Caco-2 (cell line): ENCODE measurements around the gene CACNA2D2. TPM values are rescaled to one million over a fixed set of nuclear protein-coding genes. Genes with fewer than 3 reads are reported as not detected.

Experiments used
- BruUV-seq: library from RNA; stranded (reverse); fragments of 400-500 nt; replicated peaks from 2 replicates; lab custom pipeline; 2021; lab: Mats Ljungman, UMichigan
- CTCF ChIA-PET: fragments of 300-600 bp; sonication (Branson Sonifier 250); formaldehyde crosslinking; loops from one replicate; lab custom pipeline; 2022; ENCODE audit warnings: antibody characterized with exemption; lab: Charles Lee
- POLR2A ChIA-PET: fragments of 300-600 bp; sonication (Branson Sonifier 250); formaldehyde crosslinking; loops from one replicate; lab custom pipeline; 2022; ENCODE audit warnings: antibody characterized with exemption; lab: Charles Lee
- DNase-seq, 2 experiments: peaks; one replicate each; pipeline versions ENCODE4 v3.0.0 to v3.0.0-alpha.2; 2020 to 2022
- H3K27me3 ChIP-seq: replicated peaks from 2 replicates; pipeline ENCODE4 v1.6.0; 2011; ENCODE audit warnings: low read length; ENCODE audit not compliant: control insufficient read depth, insufficient read depth
- H3K36me3 ChIP-seq: 2 replicates; pipeline ENCODE4 v1.5.1; 2011; ENCODE audit warnings: low read length; ENCODE audit not compliant: control insufficient read depth, insufficient read depth
- H3K4me1 ChIP-seq: fragments of 250-450 bp; sonication (Bioruptor Pico); 2 replicates; pipeline ENCODE4 v1.5.1; 2020; ENCODE audit warnings: mild to moderate bottlenecking
- H3K4me3 ChIP-seq: 2 replicates; pipeline ENCODE4 v1.5.1; 2011; ENCODE audit warnings: low read depth, mild to moderate bottlenecking, control low read depth, low read length
- H3K9me3 ChIP-seq: fragments of 250-450 bp; sonication (Bioruptor Pico); 2 replicates; pipeline ENCODE4 v1.5.1; 2020; ENCODE audit warnings: mild to moderate bottlenecking, moderate library complexity
- H3K27ac Mint-ChIP-seq: one replicate; pipeline ENCODE4 v1.8.0; 2022; ENCODE audit warnings: mixed read lengths; ENCODE audit not compliant: unreplicated experiment
- H3K27me3 Mint-ChIP-seq: one replicate; pipeline ENCODE4 v1.8.0; 2022; ENCODE audit warnings: mixed read lengths; ENCODE audit not compliant: insufficient read depth, unreplicated experiment
- H3K36me3 Mint-ChIP-seq: one replicate; pipeline ENCODE4 v1.8.0; 2022; ENCODE audit warnings: mild to moderate bottlenecking, mixed read lengths; ENCODE audit not compliant: insufficient read depth, unreplicated experiment
- H3K4me1 Mint-ChIP-seq: one replicate; pipeline ENCODE4 v1.8.0; 2022; ENCODE audit warnings: low read depth, mixed read lengths; ENCODE audit not compliant: unreplicated experiment
- H3K4me3 Mint-ChIP-seq: one replicate; pipeline ENCODE4 v1.8.0; 2022; ENCODE audit warnings: mild to moderate bottlenecking, moderate library complexity, mixed read lengths; ENCODE audit not compliant: unreplicated experiment
- H3K9me3 Mint-ChIP-seq: one replicate; pipeline ENCODE4 v1.8.0; 2022; ENCODE audit warnings: mixed read lengths; ENCODE audit not compliant: unreplicated experiment
- CTCF ChIP-seq, 2 experiments: fragments of 200-600 bp in 1 of 2; IDR thresholded peaks; 1 replicate in 1 of 2; 2 replicates in 1 of 2; pipeline versions ENCODE4 v1.5.1 to v1.8.0; 2011 to 2022; ENCODE audit warnings: antibody characterized with exemption in 1 of 2, control low read depth in 1 of 2, inconsistent platforms in 1 of 2, low read depth in 1 of 2, low read length in 1 of 2, mild to moderate bottlenecking in 1 of 2, moderate library complexity in 1 of 2; ENCODE audit not compliant: insufficient read depth in 1 of 2, severe bottlenecking in 1 of 2, unreplicated experiment in 1 of 2
- intact Hi-C: fragments of 100-400 bp; cut with micrococcal nuclease; formaldehyde crosslinking; loops from one replicate; pipeline ENCODE4 v1.10.0; 2022; ENCODE audit not compliant: unreplicated experiment
- total RNA-seq: library from RNA; stranded (reverse); gene quantifications from 2 replicates; pipeline ENCODE4 v1.2.3, GENCODE V29; 2022

CACNA2D2 gene
- total RNA-seq, 1 experiment from 2014 or later, result 0.25 TPM

GRCh38 chr3:50316657-50317242 lies 186.7 kb downstream of the CACNA2D2 start:
- ChIA-PET CTCF (no interaction called here), POLR2A (interaction anchor here (1.0 kb wide), 1 partner anchor 21 kb away, joined by 4 read pairs; no protein-coding TSS in a partner anchor)
- H3K27ac Mint-ChIP-seq, result peak overlapping the region; percentile 82
- peak; percentile 66 to 80 for DNase-seq
- peaks cover 47% of the 10 kb centered on the region for H3K36me3 Mint-ChIP-seq
- H3K27me3 Mint-ChIP-seq, result no peaks in the 10 kb centered on the region
- no peak overlapping the region for H3K4me3 ChIP-seq
- H3K4me3 Mint-ChIP-seq, result peak overlapping the region; percentile 48
- peaks cover 4% of the 10 kb centered on the region for H3K36me3 ChIP-seq
- H3K4me1 ChIP-seq, result peaks cover 17% of the 10 kb centered on the region
- no peak for TF ChIP-seq CTCF (IDR thresholded peaks at IDR 0.05; ENCODE audit: insufficient read depth in 1 of 2, low read depth in 1 of 2, low read length in 1 of 2, severe bottlenecking in 1 of 2, unreplicated experiment in 1 of 2)
- intact Hi-C loops, result no loop called here
- no peaks in the 10 kb centered on the region for H3K9me3 Mint-ChIP-seq
- no peaks in the 10 kb centered on the region for H3K9me3 ChIP-seq
- peaks cover 17% of the 10 kb centered on the region for H3K4me1 Mint-ChIP-seq
- no peaks in the 10 kb centered on the region for H3K27me3 ChIP-seq
- BruUV-seq, result no TSS peak

GRCh38 chr3:50314816-50315215 lies 188.6 kb downstream of the CACNA2D2 start:
- H3K27ac Mint-ChIP-seq, result peak overlapping the region; percentile 49

GRCh38 chr3:50314342-50314741 lies 189.1 kb downstream of the CACNA2D2 start:
- DNase-seq, result no peak
- Mint-ChIP-seq H3K9me3 (no peaks in the 10 kb centered on the region), H3K4me3 (no peak overlapping the region), H3K36me3 (peaks cover 45% of the 10 kb centered on the region), H3K27me3 (no peaks in the 10 kb centered on the region), H3K27ac (peak overlapping the region; percentile 23), H3K4me1 (peaks cover 17% of the 10 kb centered on the region)
- Histone ChIP-seq H3K27me3 (no peaks in the 10 kb centered on the region), H3K4me1 (peaks cover 17% of the 10 kb centered on the region), H3K4me3 (no peak overlapping the region), H3K36me3 (peaks cover under 1% of the 10 kb centered on the region; the same call in 1 of the 2 replicates), H3K9me3 (no peaks in the 10 kb centered on the region)
- CTCF ChIA-PET, result no interaction called here
- BruUV-seq, result no TSS peak
- no peak for TF ChIP-seq CTCF (IDR thresholded peaks at IDR 0.05; ENCODE audit: insufficient read depth in 1 of 2, low read depth in 1 of 2, low read length in 1 of 2, severe bottlenecking in 1 of 2, unreplicated experiment in 1 of 2)
- POLR2A ChIA-PET, result interaction anchor here (1.1 kb wide), 1 partner anchor 23 kb away, joined by 3 read pairs; no protein-coding TSS in a partner anchor
- intact Hi-C loops, result no loop called here

More at GRCh38 chr3:50314816-50315215, 188.6 kb downstream of the CACNA2D2 start:
- intact Hi-C loops, result no loop called here
- ChIA-PET POLR2A (interaction anchor here (1.1 kb wide), 1 partner anchor 23 kb away, joined by 3 read pairs; no protein-coding TSS in a partner anchor), CTCF (interaction anchor here (0.7 kb wide), 2 partner anchors 12 to 50 kb away, joined by 4 to 6 read pairs; partner anchors contain the start of gene HYAL1)
- DNase-seq, result no peak
- TF ChIP-seq CTCF (IDR thresholded peaks at IDR 0.05; ENCODE audit: insufficient read depth in 1 of 2, low read depth in 1 of 2, low read length in 1 of 2, severe bottlenecking in 1 of 2, unreplicated experiment in 1 of 2), result no peak
- H3K4me3 Mint-ChIP-seq, result no peak overlapping the region
- H3K9me3 Mint-ChIP-seq, result no peaks in the 10 kb centered on the region
- H3K27me3 ChIP-seq, result no peaks in the 10 kb centered on the region
- no peaks in the 10 kb centered on the region for H3K9me3 ChIP-seq
- no TSS peak for BruUV-seq
- peaks cover 17% of the 10 kb centered on the region for H3K4me1 Mint-ChIP-seq
- peaks cover 4% of the 10 kb centered on the region for H3K36me3 ChIP-seq
- H3K27me3 Mint-ChIP-seq, result no peaks in the 10 kb centered on the region
- no peak overlapping the region for H3K4me3 ChIP-seq
- peaks cover 15% of the 10 kb centered on the region for H3K4me1 ChIP-seq
- H3K36me3 Mint-ChIP-seq, result peaks cover 45% of the 10 kb centered on the region

Other genes starting within 250 kb of the CACNA2D2 start
- 19.7 and 21.8 TPM in 2 replicates for gene SEMA3B, start 234.5 kb downstream of the CACNA2D2 start, total RNA-seq
- gene LSMEM2, start 224.5 kb downstream of the CACNA2D2 start, total RNA-seq, result not detected in 2 replicates
- gene IFRD2, start 211.2 kb downstream of the CACNA2D2 start, total RNA-seq, result 88.0 and 89.5 TPM in 2 replicates
- 5.2 and 6.8 TPM in 2 replicates for gene HYAL3, start 204.2 kb downstream of the CACNA2D2 start, total RNA-seq
- 6.7 and 8.2 TPM in 2 replicates for gene NAA80, start 204.2 kb downstream of the CACNA2D2 start, total RNA-seq
- 2.3 and 2.6 TPM in 2 replicates for gene HYAL1, start 200.1 kb downstream of the CACNA2D2 start, total RNA-seq
- 30.1 and 31.6 TPM in 2 replicates for gene HYAL2, start 180.9 kb downstream of the CACNA2D2 start, total RNA-seq
- 34.9 and 38.3 TPM in 2 replicates for gene TUSC2, start 175.4 kb downstream of the CACNA2D2 start, total RNA-seq
- gene RASSF1, start 162.8 kb downstream of the CACNA2D2 start, total RNA-seq, result 26.7 and 28.1 TPM in 2 replicates
- gene ZMYND10, start 157.9 kb downstream of the CACNA2D2 start, total RNA-seq, result 0.23 and 0.29 TPM in 2 replicates
- 23.7 and 29.8 TPM in 2 replicates for gene NPRL2, start 152.9 kb downstream of the CACNA2D2 start, total RNA-seq
- gene CYB561D2, start 152.8 kb downstream of the CACNA2D2 start, total RNA-seq, result 21.2 and 21.4 TPM in 2 replicates
- 23.9 TPM in 2 replicates for gene TMEM115, start 144.1 kb downstream of the CACNA2D2 start, total RNA-seq
- gene C3orf18, start 64.1 kb upstream of the CACNA2D2 start, total RNA-seq, result 1.6 and 2.1 TPM in 2 replicates
- gene HEMK1, start 65.9 kb upstream of the CACNA2D2 start, total RNA-seq, result 12.6 and 14.3 TPM in 2 replicates
- gene CISH, start 108.1 kb upstream of the CACNA2D2 start, total RNA-seq, result 2.9 and 3.4 TPM in 2 replicates
- 40.1 and 43.5 TPM in 2 replicates for gene MAPKAPK3, start 113.5 kb upstream of the CACNA2D2 start, total RNA-seq
- 0.05 and 0.09 TPM in 2 replicates for gene DOCK3, start 171.3 kb upstream of the CACNA2D2 start, total RNA-seq